ENCODE data around the gene ANKUB1. TPM values are rescaled to one million over a fixed set of nuclear protein-coding genes. Genes with fewer than 3 reads are reported as not detected.
"Not testable (repeated sequence)": the region's sequence is repeated elsewhere in the genome, so short reads cannot be mapped to it uniquely, and the experiment has no call there.

Gene ANKUB1
- total and polyA plus RNA-seq, 8 donors, result 0.14 to 2.2 (median 0.44) TPM; not detected in 1

- no peaks in the 10 kb centered on the region for H3K36me3 ChIP-seq
- DNase-seq, result no peak
- H3K27ac ChIP-seq, result no peak overlapping the region
- TF ChIP-seq, protein P1, sequence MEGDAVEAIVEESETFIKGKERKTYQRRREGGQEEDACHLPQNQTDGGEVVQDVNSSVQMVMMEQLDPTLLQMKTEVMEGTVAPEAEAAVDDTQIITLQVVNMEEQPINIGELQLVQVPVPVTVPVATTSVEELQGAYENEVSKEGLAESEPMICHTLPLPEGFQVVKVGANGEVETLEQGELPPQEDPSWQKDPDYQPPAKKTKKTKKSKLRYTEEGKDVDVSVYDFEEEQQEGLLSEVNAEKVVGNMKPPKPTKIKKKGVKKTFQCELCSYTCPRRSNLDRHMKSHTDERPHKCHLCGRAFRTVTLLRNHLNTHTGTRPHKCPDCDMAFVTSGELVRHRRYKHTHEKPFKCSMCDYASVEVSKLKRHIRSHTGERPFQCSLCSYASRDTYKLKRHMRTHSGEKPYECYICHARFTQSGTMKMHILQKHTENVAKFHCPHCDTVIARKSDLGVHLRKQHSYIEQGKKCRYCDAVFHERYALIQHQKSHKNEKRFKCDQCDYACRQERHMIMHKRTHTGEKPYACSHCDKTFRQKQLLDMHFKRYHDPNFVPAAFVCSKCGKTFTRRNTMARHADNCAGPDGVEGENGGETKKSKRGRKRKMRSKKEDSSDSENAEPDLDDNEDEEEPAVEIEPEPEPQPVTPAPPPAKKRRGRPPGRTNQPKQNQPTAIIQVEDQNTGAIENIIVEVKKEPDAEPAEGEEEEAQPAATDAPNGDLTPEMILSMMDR (IDR thresholded peaks at IDR 0.05), result no peak
- H3K9me3 ChIP-seq, result peaks cover 0 to 52% of the 10 kb centered on the region in 2 donors
- H3K4me3 ChIP-seq, result no peak overlapping the region
- intact Hi-C loops (cut with DNase I), result no loop called here
- H3K4me1 ChIP-seq, result peaks cover 0 to 5% of the 10 kb centered on the region in 2 donors
- H3K27me3 ChIP-seq, result no peaks in the 10 kb centered on the region
- ATAC-seq, result no peak
These were observed 39.7 kb upstream of the ANKUB1 start for GRCh38 chr3:149832086-149832485.

DNA sequence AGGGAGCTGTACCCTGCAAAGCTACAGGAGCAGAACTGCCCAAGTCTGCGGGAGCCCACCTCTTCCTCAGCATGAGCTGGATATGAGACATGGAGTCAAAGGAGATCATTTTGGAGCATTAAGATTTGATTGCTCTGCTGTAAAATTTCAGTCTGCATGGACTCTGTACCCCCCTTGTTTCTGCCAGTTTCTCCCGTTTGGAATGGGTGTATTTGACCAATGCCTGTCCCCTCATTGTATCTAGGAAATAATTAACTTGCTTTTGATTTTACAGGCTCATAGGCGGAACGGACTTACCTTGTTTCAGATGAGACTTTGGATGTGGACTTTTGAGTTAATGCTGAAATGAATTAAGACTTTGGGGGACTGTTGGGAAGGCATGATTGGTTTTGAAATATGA lies 39.0 kb upstream of the ANKUB1 start:
- Histone ChIP-seq H3K27me3 (no peaks in the 10 kb centered on the region), H3K27ac (no peak overlapping the region), H3K9me3 (peaks cover 0 to 50% of the 10 kb centered on the region in 2 donors), H3K4me3 (no peak overlapping the region), H3K36me3 (no peaks in the 10 kb centered on the region), H3K4me1 (peaks cover 0 to 10% of the 10 kb centered on the region in 2 donors)
- TF ChIP-seq, protein P1 (IDR thresholded peaks at IDR 0.05), result no peak
- DNase-seq (no peak), ATAC-seq (no peak)
- intact Hi-C loops (cut with DNase I), result no loop called here

- Histone ChIP-seq H3K27ac (peak overlapping the region in 1 of 2 donors; percentile 33), H3K9me3 (peaks cover 0 to 50% of the 10 kb centered on the region in 2 donors), H3K27me3 (no peaks in the 10 kb centered on the region), H3K4me1 (peaks cover 0 to 14% of the 10 kb centered on the region in 2 donors), H3K4me3 (no peak overlapping the region), H3K36me3 (no peaks in the 10 kb centered on the region)
- TF ChIP-seq, protein P1 (IDR thresholded peaks at IDR 0.05), result no peak
- ATAC-seq (no peak), DNase-seq (no peak)
- intact Hi-C loops (cut with DNase I), result no loop called here
These were observed 38.5 kb upstream of the ANKUB1 start for GRCh38 chr3:149830902-149831301.

- Histone ChIP-seq H3K27ac (peak overlapping the region in 1 of 2 donors; percentile 59), H3K9me3 (peaks cover 0 to 45% of the 10 kb centered on the region in 2 donors), H3K4me1 (peaks cover 0 to 23% of the 10 kb centered on the region in 2 donors)
- H3K27me3 ChIP-seq; intact Hi-C loops (cut with DNase I); H3K36me3 ChIP-seq; ATAC-seq; DNase-seq; H3K4me3 ChIP-seq: not testable (repeated sequence)
These were observed 37.3 kb upstream of the ANKUB1 start for GRCh38 chr3:149829631-149830030.

DNA sequence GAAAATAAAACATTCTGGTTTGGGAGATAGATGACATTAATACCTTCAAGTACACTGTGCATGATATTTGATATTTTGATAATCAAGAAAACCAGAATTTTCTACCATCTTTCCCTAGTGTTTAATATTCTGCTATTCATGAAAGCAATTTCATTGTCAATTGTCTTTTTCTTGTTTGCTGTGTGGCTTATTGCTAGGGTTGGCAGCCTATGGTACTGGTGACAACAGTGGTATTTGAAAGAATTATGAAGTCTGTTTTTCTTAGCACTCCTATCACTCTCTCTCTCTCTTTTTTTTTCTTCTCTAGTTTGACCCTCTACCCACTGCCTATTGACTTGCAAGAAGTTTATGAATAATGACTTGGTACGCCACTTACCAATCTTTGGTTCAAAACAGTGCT lies 36.0 kb upstream of the ANKUB1 start:
- intact Hi-C loops (cut with DNase I), result no loop called here
- TF ChIP-seq, protein P1 (IDR thresholded peaks at IDR 0.05), result no peak

GRCh38 chr3:149826636-149827035 lies 34.3 kb upstream of the ANKUB1 start:
- ATAC-seq (no peak), DNase-seq (no peak)
- Histone ChIP-seq H3K27me3 (no peaks in the 10 kb centered on the region), H3K27ac (no peak overlapping the region), H3K4me3 (no peak overlapping the region), H3K9me3 (peaks cover 0 to 16% of the 10 kb centered on the region in 2 donors), H3K36me3 (no peaks in the 10 kb centered on the region), H3K4me1 (peaks cover 0 to 29% of the 10 kb centered on the region in 2 donors)
- intact Hi-C loops (cut with DNase I), result no loop called here
- TF ChIP-seq, protein P1 (IDR thresholded peaks at IDR 0.05), result no peak

More for the DNA sequence above, 36.0 kb upstream of the ANKUB1 start:
- peaks cover 0 to 32% of the 10 kb centered on the region in 2 donors for H3K9me3 ChIP-seq
- no peaks in the 10 kb centered on the region for H3K36me3 ChIP-seq
- no peak for ATAC-seq
- H3K27me3 ChIP-seq, result no peaks in the 10 kb centered on the region
- H3K4me1 ChIP-seq, result peaks cover 0 to 23% of the 10 kb centered on the region in 2 donors
- no peak overlapping the region for H3K27ac ChIP-seq
- no peak overlapping the region for H3K4me3 ChIP-seq
- DNase-seq, result no peak

Data from left lung (tissue), 10 donors.